ENCODE results near the gene CSPG4.
"Not testable (repeated sequence)": the region's sequence is repeated elsewhere in the genome, so short reads cannot be mapped to it uniquely, and the experiment has no call there.

The CSPG4 gene

GRCh38 chr15:75649848-75650247 lies 62.8 kb downstream of the CSPG4 start:
- no peak for DNase-seq (ENCODE audit: low read depth, low spot score)

- no peak for DNase-seq (ENCODE audit: low read depth, low spot score)
These were observed 63.4 kb downstream of the CSPG4 start for GRCh38 chr15:75649045-75649761.

- DNase-seq (ENCODE audit: low read depth, low spot score): no peak
These were observed 64.3 kb downstream of the CSPG4 start for GRCh38 chr15:75648156-75649000.

GRCh38 chr15:75647370-75648155 lies 65.1 kb downstream of the CSPG4 start, which contains the start of gene SNX33:
Gene SNX33, plus strand, starts transcription at chr15:75647912. Its CDS starts 1,191 bp downstream, at chr15:75649103.
- no peak for DNase-seq (ENCODE audit: low read depth, low spot score)

- no peak for DNase-seq (ENCODE audit: low read depth, low spot score)
These were observed 65.7 kb downstream of the CSPG4 start for GRCh38 chr15:75646944-75647364.

GRCh38 chr15:75646112-75646943 lies 66.3 kb downstream of the CSPG4 start:
- no peak for DNase-seq (ENCODE audit: low read depth, low spot score)

- no peak for DNase-seq (ENCODE audit: low read depth, low spot score)
These were observed 68.3 kb downstream of the CSPG4 start for GRCh38 chr15:75644376-75644775.

- DNase-seq (ENCODE audit: low read depth, low spot score): no peak
These were observed 71.0 kb downstream of the CSPG4 start for GRCh38 chr15:75641603-75642002.

GRCh38 chr15:75641179-75641503 lies 71.5 kb downstream of the CSPG4 start:
- DNase-seq (ENCODE audit: low read depth, low spot score): no peak

- DNase-seq (ENCODE audit: low read depth, low spot score): no peak
These were observed 72.0 kb downstream of the CSPG4 start for GRCh38 chr15:75640483-75641178.

GRCh38 chr15:75639709-75640482 lies 72.8 kb downstream of the CSPG4 start, which contains the start of gene IMP3:
Gene IMP3, minus strand, starts transcription at chr15:75640224. Its CDS starts 56 bp downstream, at chr15:75640168.
- DNase-seq (ENCODE audit: low read depth, low spot score): peak; percentile 85

GRCh38 chr15:75639191-75639708 lies 73.4 kb downstream of the CSPG4 start:
- DNase-seq (ENCODE audit: low read depth, low spot score): no peak

- DNase-seq (ENCODE audit: low read depth, low spot score): no peak
These were observed 75.2 kb downstream of the CSPG4 start for GRCh38 chr15:75637245-75638009.

- DNase-seq (ENCODE audit: low read depth, low spot score): no peak
These were observed 76.6 kb downstream of the CSPG4 start for GRCh38 chr15:75636026-75636425.

- DNase-seq (ENCODE audit: low read depth, low spot score): not testable (repeated sequence)
These were observed 78.7 kb downstream of the CSPG4 start for GRCh38 chr15:75633922-75634321.

- DNase-seq (ENCODE audit: low read depth, low spot score): no peak
These were observed 80.7 kb downstream of the CSPG4 start for GRCh38 chr15:75631935-75632334.

- peak; percentile 61 for DNase-seq (ENCODE audit: low read depth, low spot score)
These were observed 86.9 kb downstream of the CSPG4 start, which contains the start of gene SNUPN for GRCh38 chr15:75625542-75626347. Gene SNUPN, minus strand, starts transcription at chr15:75625725. Its CDS starts 4,674 bp downstream, at chr15:75621051.
